Measurements from ENCODE around the gene MAB21L4.

The MAB21L4 gene

DNA sequence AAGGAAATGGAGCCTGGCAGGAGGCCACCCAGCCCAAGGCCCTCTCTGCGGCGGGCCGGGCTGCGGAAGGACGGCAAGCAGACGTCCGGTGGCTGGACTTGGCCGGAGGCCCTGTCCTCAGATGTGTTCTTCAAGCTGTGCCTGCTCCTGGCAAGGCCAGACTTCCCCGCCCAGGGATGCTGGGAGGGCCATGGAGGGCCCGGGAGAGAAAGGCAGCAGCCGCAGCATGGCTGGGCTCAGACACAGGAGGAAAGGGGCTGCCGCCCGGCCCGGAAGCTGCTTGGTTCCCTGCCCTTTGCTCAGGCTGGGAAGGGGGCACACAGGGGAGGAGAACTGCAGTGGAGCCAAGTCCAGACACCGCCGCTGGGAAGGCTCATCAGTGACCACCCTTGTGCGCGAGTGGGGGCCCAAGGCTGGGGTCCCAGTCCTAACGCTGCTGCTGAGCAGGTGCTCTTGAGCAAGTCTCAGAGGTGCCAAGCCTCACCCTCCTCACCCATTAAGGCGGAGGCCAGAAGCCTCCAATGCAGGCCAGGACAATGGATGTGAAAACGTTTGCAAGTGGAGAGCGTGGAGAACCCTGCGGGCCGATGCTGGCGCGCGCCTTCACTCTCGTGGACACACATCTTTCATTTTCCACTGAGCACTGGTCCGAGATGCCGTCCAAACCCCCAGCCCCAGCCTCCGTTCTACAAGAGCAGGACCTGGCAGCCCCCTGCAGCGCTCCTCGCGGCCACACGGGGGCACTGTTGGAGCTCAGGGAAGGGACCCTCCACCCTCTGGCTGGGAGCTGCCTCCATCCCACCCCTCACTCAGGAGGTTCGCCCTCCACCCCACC, 18.1 kb upstream of the MAB21L4 start:
- peak; percentile 86 for DNase-seq (ENCODE audit: low spot score)
- TF ChIP-seq, protein P1, sequence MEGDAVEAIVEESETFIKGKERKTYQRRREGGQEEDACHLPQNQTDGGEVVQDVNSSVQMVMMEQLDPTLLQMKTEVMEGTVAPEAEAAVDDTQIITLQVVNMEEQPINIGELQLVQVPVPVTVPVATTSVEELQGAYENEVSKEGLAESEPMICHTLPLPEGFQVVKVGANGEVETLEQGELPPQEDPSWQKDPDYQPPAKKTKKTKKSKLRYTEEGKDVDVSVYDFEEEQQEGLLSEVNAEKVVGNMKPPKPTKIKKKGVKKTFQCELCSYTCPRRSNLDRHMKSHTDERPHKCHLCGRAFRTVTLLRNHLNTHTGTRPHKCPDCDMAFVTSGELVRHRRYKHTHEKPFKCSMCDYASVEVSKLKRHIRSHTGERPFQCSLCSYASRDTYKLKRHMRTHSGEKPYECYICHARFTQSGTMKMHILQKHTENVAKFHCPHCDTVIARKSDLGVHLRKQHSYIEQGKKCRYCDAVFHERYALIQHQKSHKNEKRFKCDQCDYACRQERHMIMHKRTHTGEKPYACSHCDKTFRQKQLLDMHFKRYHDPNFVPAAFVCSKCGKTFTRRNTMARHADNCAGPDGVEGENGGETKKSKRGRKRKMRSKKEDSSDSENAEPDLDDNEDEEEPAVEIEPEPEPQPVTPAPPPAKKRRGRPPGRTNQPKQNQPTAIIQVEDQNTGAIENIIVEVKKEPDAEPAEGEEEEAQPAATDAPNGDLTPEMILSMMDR (IDR thresholded peaks at IDR 0.05; ENCODE audit: extremely low read depth, missing control alignments): peak; percentile 88

DNA sequence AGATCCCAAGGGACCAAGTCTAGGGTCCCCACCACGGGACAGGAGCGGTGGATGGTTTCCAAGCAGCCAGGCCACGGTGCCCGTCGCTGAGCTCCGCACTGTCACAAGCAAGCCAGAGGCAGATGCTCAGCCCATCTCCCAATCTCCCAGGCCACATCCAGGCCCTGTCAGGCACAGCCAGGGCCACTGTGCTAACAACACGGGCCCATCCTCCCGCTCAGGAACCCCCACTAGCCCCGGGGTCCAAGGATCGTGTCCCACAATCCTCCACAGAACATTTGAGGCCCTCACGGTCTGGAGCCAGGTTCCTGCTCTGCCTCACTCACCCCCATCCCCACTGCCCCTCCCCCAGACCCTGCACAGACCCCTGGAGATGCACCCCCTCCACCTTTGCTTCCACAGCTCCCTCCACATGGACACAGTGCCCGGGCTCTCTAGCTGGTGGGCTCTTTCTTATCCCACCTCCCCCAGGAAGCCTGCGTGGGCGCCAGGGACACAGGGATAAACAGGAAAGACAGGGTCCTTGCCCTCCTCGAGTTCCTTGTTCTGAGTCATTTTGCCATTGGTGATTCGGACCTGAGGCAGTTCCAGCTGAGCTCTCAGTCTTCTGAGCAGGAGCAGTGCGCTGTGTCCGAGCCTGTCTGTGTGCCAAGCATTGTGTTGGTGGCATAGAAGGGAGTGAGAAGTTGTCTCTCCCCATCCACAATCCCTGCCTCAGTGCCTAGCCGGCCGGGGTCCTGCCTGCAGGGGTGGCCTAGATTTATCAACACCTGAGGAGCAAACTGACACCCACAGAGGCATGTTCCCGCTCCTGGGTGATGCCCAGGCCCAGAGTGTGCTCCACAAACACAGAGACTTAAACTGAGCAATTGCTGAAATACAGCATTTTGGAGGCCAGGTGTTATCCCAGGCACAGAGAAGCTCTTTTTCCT, 17.2 kb upstream of the MAB21L4 start:
- no peak for DNase-seq (ENCODE audit: low spot score)
- TF ChIP-seq, protein P1 (IDR thresholded peaks at IDR 0.05; ENCODE audit: extremely low read depth, missing control alignments): no peak

DNA sequence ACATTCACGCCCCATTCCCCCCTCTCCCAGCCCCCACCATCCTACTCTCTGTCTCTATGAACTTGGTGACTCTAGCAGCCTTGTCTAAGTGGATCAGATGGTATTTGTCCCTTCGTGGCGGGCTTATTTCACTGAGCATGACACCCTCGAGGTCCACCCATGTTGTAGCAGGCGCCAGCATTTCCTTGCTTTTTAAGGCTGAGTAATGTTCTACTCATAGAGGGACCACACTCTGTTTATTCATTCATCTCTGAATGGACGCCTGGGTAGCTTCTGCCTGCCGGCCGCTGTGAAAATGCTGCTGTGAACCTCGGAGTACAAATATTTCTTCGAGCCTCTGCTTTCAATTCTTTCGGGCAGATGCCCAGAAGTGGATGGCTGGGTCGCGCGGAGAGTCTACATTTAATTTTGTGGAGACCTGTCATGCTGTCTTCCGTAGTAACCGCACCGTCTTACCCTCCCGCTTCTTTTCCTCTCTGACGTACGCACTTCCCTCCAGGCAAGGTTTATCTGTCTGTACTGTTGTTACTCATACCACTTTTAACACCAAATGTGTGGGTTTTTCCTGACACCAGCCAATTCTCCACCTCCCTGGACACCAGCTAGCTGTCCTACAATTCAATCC, 15.8 kb upstream of the MAB21L4 start:
- TF ChIP-seq, protein P1 (IDR thresholded peaks at IDR 0.05; ENCODE audit: extremely low read depth, missing control alignments): no peak
- DNase-seq (ENCODE audit: low spot score): no peak

DNA sequence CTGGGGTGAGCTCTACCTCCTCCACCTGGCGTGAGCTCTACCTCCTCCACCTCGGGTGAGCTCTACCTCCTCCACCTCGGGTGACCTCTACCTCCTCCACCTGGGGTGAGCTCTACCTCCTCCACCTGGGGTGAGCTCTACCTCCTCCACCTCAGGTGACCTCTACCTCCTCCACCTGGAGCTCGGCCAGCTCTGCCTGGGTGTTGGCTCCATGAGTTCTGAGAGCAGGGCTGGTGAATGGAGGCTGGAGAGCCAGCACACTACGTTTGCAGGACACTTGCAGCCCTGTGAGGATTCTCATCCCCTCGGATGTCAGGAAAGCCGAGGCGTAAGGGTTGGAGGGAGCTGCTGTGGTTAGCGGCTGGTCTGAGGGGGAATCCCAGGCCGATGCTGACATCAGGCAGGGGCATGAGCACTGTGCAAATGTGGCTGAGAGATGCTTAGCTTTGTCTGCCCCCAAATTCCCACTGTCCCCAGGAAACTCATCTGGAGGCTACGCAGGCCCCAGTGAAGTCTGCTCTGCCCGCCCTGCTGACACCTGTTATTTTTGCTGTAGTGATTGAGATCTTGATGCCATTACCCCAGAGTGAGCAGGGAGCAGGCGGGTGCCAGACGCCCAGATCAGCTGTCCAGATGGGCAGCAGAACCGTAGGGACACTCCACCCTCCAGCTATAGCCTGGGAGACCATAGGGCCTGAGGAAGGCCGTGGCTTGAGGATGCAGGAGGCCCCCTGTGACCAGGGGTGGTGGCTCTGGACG, 13.4 kb upstream of the MAB21L4 start:
- TF ChIP-seq, protein P1 (IDR thresholded peaks at IDR 0.05; ENCODE audit: extremely low read depth, missing control alignments): no peak
- no peak for DNase-seq (ENCODE audit: low spot score)

DNA sequence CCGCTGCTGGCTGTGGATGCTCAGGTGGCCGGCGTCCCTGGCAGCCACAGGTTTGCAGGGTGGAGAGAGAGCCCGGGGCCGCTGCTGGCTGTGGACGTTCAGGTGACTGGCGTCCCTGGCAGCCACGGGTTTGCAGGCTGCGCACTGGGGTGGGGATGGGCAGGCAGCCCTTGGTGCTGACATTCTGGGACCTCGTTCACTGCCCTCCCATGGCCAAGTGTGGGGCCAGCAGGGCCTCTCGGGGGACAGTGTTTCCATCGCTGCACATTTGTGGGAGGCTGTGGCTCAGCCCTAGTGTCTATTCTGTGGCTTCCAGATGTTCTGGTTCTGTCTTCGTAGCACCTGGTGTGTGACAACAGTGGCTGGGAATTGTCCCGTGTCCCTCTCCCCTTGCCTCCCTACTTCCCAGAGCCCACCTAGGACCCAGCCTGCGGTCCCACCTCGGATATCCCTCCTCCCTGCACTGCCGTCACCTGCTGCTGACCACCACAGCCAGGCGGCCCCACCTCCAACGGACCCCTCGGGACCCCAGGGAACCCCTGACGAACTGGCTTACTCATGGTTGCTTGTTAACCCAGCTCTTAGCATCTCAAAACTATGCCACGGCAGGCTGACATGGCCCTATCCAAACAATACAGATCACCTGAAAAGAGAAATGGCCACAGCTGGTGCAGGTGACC, 11.1 kb upstream of the MAB21L4 start:
- TF ChIP-seq, protein P1 (IDR thresholded peaks at IDR 0.05; ENCODE audit: extremely low read depth, missing control alignments): no peak
- DNase-seq (ENCODE audit: low spot score): no peak

DNA sequence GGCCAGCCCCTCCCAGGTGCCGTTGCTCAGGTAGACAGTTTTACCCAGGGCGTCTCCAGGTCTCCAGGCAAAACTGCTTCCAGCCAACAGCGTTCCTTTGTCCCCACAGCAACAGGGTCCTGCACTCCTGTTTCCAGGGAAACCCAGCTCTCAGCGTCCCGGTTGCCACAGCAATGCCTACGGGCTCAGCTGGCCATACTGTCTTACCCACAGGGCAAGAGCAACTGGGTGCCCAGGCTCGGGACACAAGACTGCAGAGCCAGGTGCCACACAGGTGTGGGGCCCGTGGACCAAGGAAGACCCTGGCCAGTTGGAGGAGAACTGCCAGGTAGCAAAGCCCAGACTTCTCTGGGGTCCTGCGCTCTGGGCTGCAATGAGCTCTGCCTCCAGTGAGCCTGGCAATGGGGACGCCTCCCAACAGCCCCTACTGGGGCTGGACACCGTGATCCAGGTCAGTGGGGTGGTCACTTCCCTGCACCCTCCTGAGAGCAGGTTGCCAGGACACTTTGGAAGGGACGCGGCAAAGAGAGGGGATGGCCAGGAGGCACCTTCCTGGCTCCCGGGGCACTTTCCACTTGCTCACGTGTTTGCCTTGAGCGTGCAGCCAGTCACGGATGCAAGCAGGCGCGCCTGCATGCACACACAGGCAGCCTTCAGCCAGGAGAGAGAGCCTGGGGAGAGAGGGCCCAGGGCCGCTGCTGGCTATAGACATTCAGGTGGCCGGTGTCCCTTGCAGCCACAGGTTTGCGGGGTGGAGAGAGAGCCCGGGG, 10.4 kb upstream of the MAB21L4 start, which contains the start of gene CROCC2:
Gene CROCC2, plus strand, starts transcription at position 196 of the 770 bp plus-strand sequence. Its CDS starts 178 bp downstream, at position 374.
- DNase-seq (ENCODE audit: low spot score): no peak
- TF ChIP-seq, protein P1 (IDR thresholded peaks at IDR 0.05; ENCODE audit: extremely low read depth, missing control alignments): no peak

Data from GM20000 (cell line).